Keratinocyte (primary cell): ENCODE results near the gene MRPL50.

Experiments
- EZH2 ChIP-seq: IDR thresholded peaks from one replicate; pipeline ENCODE4 v1.6.1; 2012; ENCODE audit warnings: inconsistent platforms, mild to moderate bottlenecking, low read length, moderate library complexity
- TF ChIP-seq, protein P1 (sequence below), 3 experiments: IDR thresholded peaks in 1 of 3; conservative IDR thresholded peaks in 1 of 3; optimal IDR thresholded peaks in 1 of 3; 2 replicates in 2 of 3; 3 replicates in 1 of 3; pipeline versions ENCODE3 to v1.5.1; 2011; ENCODE audit warnings: low read length in 3 of 3, mild to moderate bottlenecking in 3 of 3, moderate library complexity in 2 of 3, control low read depth in 1 of 3, inconsistent platforms in 1 of 3; ENCODE audit not compliant: insufficient read depth in 2 of 3; ENCODE audit errors: extremely low read depth in 1 of 3

DNA sequence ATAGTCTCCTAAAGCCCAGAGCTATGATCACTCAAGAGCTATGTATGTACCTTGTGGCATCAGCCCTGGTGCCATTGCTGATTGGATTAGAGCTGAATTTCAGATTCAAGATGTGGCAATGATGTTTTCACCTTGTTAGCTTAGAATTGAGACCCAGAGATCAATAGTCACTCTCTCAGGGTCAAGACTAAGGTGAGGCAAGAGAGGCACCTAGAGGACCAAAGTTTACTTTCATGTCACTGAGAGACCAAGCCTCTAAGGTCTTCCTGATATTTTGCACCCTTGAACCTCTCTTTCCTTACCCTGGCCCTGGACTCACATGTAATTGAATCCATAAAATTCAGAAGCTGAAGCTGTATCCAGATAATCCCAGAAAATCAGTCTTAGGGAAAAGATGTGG lies 56.5 kb downstream of the MRPL50 start:
- TF ChIP-seq, protein P1, sequence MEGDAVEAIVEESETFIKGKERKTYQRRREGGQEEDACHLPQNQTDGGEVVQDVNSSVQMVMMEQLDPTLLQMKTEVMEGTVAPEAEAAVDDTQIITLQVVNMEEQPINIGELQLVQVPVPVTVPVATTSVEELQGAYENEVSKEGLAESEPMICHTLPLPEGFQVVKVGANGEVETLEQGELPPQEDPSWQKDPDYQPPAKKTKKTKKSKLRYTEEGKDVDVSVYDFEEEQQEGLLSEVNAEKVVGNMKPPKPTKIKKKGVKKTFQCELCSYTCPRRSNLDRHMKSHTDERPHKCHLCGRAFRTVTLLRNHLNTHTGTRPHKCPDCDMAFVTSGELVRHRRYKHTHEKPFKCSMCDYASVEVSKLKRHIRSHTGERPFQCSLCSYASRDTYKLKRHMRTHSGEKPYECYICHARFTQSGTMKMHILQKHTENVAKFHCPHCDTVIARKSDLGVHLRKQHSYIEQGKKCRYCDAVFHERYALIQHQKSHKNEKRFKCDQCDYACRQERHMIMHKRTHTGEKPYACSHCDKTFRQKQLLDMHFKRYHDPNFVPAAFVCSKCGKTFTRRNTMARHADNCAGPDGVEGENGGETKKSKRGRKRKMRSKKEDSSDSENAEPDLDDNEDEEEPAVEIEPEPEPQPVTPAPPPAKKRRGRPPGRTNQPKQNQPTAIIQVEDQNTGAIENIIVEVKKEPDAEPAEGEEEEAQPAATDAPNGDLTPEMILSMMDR (optimal IDR thresholded peaks at IDR 0.05 in 1 of 3, IDR thresholded peaks at IDR 0.05 in 1 of 3, conservative IDR thresholded peaks at IDR 0.05 in 1 of 3; ENCODE audit: extremely low read depth in 1 of 3, insufficient read depth in 2 of 3, low read length in 3 of 3), result no peak
- TF ChIP-seq EZH2, result no peak
